GM18951 (cell line): Measurements from ENCODE around the gene ARMC5.

Experiments
- POLR2A ChIP-seq: IDR thresholded peaks from 4 replicates; pipeline ENCODE4 v1.6.1; 2011; ENCODE audit warnings: mild to moderate bottlenecking; ENCODE audit not compliant: insufficient read length, insufficient read depth; ENCODE audit errors: extremely low read depth
- in situ Hi-C: fragments of 300-500 bp; cut with MboI; formaldehyde crosslinking; loops from one replicate; pipeline ENCODE4 v1.12.0; 2022; ENCODE audit warnings: low sequenced_read_pairs, mixed read lengths, inconsistent platforms; ENCODE audit not compliant: unreplicated experiment

The ARMC5 gene

GRCh38 chr16:31459687-31460581 is 633 bp downstream of the ARMC5 start:
- in situ Hi-C loops: loop anchor here (25.0 kb wide), 1 partner anchor 402 kb away; the partner anchor contains the start of gene ZNF267
- peak; percentile 47 for TF ChIP-seq POLR2A

- in situ Hi-C loops: loop anchor here (25.0 kb wide), 1 partner anchor 402 kb away; the partner anchor contains the start of gene ZNF267
- no peak for TF ChIP-seq POLR2A
Observed at GRCh38 chr16:31460582-31461002, 1.3 kb downstream of the ARMC5 start.

- no peak for TF ChIP-seq POLR2A
- in situ Hi-C loops: loop anchor here (25.0 kb wide), 1 partner anchor 401 kb away; the partner anchor contains the start of gene ZNF267
Observed at GRCh38 chr16:31461201-31461920, 2.1 kb downstream of the ARMC5 start.

- in situ Hi-C loops: loop anchor here (25.0 kb wide), 1 partner anchor 400 kb away; the partner anchor contains the start of gene ZNF267
- no peak for TF ChIP-seq POLR2A
Observed at GRCh38 chr16:31461921-31462804, 2.9 kb downstream of the ARMC5 start.

GRCh38 chr16:31464348-31464769 is 5.1 kb downstream of the ARMC5 start:
- no peak for TF ChIP-seq POLR2A
- in situ Hi-C loops: loop anchor here (25.0 kb wide), 1 partner anchor 398 kb away; the partner anchor contains the start of gene ZNF267

- TF ChIP-seq POLR2A: no peak
- in situ Hi-C loops: loop anchor here (25.0 kb wide), 1 partner anchor 397 kb away; the partner anchor contains the start of gene ZNF267
Observed at GRCh38 chr16:31464781-31465260, 5.5 kb downstream of the ARMC5 start.

GRCh38 chr16:31465788-31466370 is 6.6 kb downstream of the ARMC5 start:
- no peak for TF ChIP-seq POLR2A
- in situ Hi-C loops: loop anchor here (25.0 kb wide), 1 partner anchor 396 kb away; the partner anchor contains the start of gene ZNF267

GRCh38 chr16:31466381-31466841 is 7.1 kb downstream of the ARMC5 start:
- no peak for TF ChIP-seq POLR2A
- in situ Hi-C loops: loop anchor here (25.0 kb wide), 1 partner anchor 396 kb away; the partner anchor contains the start of gene ZNF267

- no peak for TF ChIP-seq POLR2A
- in situ Hi-C loops: loop anchor here (25.0 kb wide), 1 partner anchor 395 kb away; the partner anchor contains the start of gene ZNF267
Observed at GRCh38 chr16:31467151-31467773, 8.0 kb downstream of the ARMC5 start.

GRCh38 chr16:31467858-31468257 is 8.6 kb downstream of the ARMC5 start:
- TF ChIP-seq POLR2A: no peak

GRCh38 chr16:31470615-31471014 is 11.3 kb downstream of the ARMC5 start:
- TF ChIP-seq POLR2A: no peak
- in situ Hi-C loops: loop anchor here (25.0 kb wide), 1 partner anchor 392 kb away; the partner anchor contains the start of gene ZNF267

More at GRCh38 chr16:31467858-31468257, 8.6 kb downstream of the ARMC5 start:
- in situ Hi-C loops: loop anchor here (25.0 kb wide), 1 partner anchor 394 kb away; the partner anchor contains the start of gene ZNF267
